Natural killer cell (primary cell): Measurements from ENCODE around the gene METAP1D. TPM values are rescaled to one million over a fixed set of nuclear protein-coding genes. Genes with fewer than 3 reads are reported as not detected.

Experiments used
- ATAC-seq, 3 donors: fragments of 150-1000 bp in 2 of 3; fragments of 200-7000 bp in 1 of 3; cut with Tn5 transposase; 1 replicate in 1 of 3; 2 replicates in 2 of 3; pipeline ENCODE4 v1.10.0; 2021; ENCODE audit warnings: mild to moderate bottlenecking in 2 of 3, moderate library complexity in 2 of 3
- DNase-seq, 2 donors: peaks; one replicate each; pipeline versions ENCODE4 v3.0.0 to v3.0.0-alpha.2; 2013 to 2021; ENCODE audit warnings: mixed read lengths in 1 of 2
- H3K27ac ChIP-seq: one replicate; pipeline ENCODE4 v1.5.1; 2013; ENCODE audit warnings: mild to moderate bottlenecking, low read length
- H3K27me3 ChIP-seq: one replicate; pipeline ENCODE4 v1.6.1; 2013; ENCODE audit warnings: low read length; ENCODE audit not compliant: control insufficient read depth, insufficient read depth
- H3K36me3 ChIP-seq: one replicate; pipeline ENCODE4 v1.6.1; 2013; ENCODE audit warnings: low read length; ENCODE audit not compliant: control insufficient read depth, insufficient read depth
- H3K4me1 ChIP-seq: one replicate; pipeline ENCODE4 v1.6.1; 2013; ENCODE audit warnings: low read length; ENCODE audit not compliant: control insufficient read depth, insufficient read depth
- H3K4me3 ChIP-seq: one replicate; pipeline ENCODE4 v1.5.1; 2013; ENCODE audit warnings: low read length
- H3K9me3 ChIP-seq: one replicate; pipeline ENCODE4 v1.6.1; 2013; ENCODE audit warnings: low read length; ENCODE audit not compliant: control insufficient read depth, insufficient read depth
- H3K27ac Mint-ChIP-seq, 2 donors: one replicate each; pipeline ENCODE4 v1.8.0; 2022; ENCODE audit warnings: mild to moderate bottlenecking in 2 of 2, mixed read lengths in 2 of 2, moderate library complexity in 1 of 2
- H3K27me3 Mint-ChIP-seq, 2 donors: one replicate each; pipeline ENCODE4 v1.8.0; 2022; ENCODE audit warnings: low read depth in 2 of 2, mixed read lengths in 2 of 2
- H3K36me3 Mint-ChIP-seq: one replicate; pipeline ENCODE4 v1.8.0; 2022; ENCODE audit warnings: mixed read lengths
- H3K4me1 Mint-ChIP-seq, 2 donors: one replicate each; pipeline ENCODE4 v1.8.0; 2022; ENCODE audit warnings: mixed read lengths in 2 of 2
- H3K4me3 Mint-ChIP-seq: one replicate; pipeline ENCODE4 v1.8.0; 2022; ENCODE audit warnings: mild to moderate bottlenecking, moderate library complexity, mixed read lengths
- H3K9me3 Mint-ChIP-seq, 2 donors: one replicate each; pipeline ENCODE4 v1.8.0; 2022; ENCODE audit warnings: mixed read lengths in 2 of 2
- CTCF ChIP-seq: fragments of 200-600 bp; IDR thresholded peaks from one replicate; pipeline ENCODE4 v1.8.0; 2022; ENCODE audit warnings: antibody characterized with exemption
- WGBS: methylation state at CpG from one replicate; pipeline ENCODE4 v1.1.7; 2013; ENCODE audit warnings: missing lambda C conversion rate; ENCODE audit not compliant: insufficient coverage; 5-methylcytosine and 5-hydroxymethylcytosine counted together
- intact Hi-C: fragments of 100-400 bp; cut with micrococcal nuclease; formaldehyde crosslinking; loops from one replicate; pipeline ENCODE4 v1.14.2; 2022
- total RNA-seq, 4 donors: library from RNA; stranded (reverse); fragments of 120-200 nt in 1 of 4; gene quantifications; one replicate each; pipeline versions ENCODE4 v1.2.3 to v1.2.4, GENCODE V29; 2013 to 2022

METAP1D gene
- total RNA-seq, 3 donors from 2014 or later (not counting 1 experiment from before 2014, with no cell fraction given): 2.8 to 3.4 (median 3.2) TPM

- DNase-seq (peak in 1 of 2 donors; percentile 72), ATAC-seq (peak; percentile 73 to 75 (median 75))
- H3K9me3 Mint-ChIP-seq: no peaks in the 10 kb centered on the region
- Histone ChIP-seq H3K9me3 (peaks cover 16% of the 10 kb centered on the region), H3K27me3 (peaks cover 98% of the 10 kb centered on the region), H3K36me3 (no peaks in the 10 kb centered on the region), H3K4me1 (peaks cover 70% of the 10 kb centered on the region), H3K4me3 (peak overlapping the region; percentile 19), H3K27ac (no peak overlapping the region)
- intact Hi-C loops: no loop called here
- TF ChIP-seq CTCF: no peak
- peak overlapping the region; percentile 71 to 83 for H3K27ac Mint-ChIP-seq
- peaks cover 79 to 95% of the 10 kb centered on the region in 2 donors for H3K27me3 Mint-ChIP-seq
- H3K4me1 Mint-ChIP-seq: peaks cover 61 to 70% of the 10 kb centered on the region in 2 donors
- under 1% methylated on average over 76 of the region's 76 CpGs for WGBS
- no peaks in the 10 kb centered on the region for H3K36me3 Mint-ChIP-seq
- peak overlapping the region; percentile 88 for H3K4me3 Mint-ChIP-seq
These were observed 85.1 kb downstream of the METAP1D start for GRCh38 chr2:172084645-172085459.

GRCh38 chr2:172085460-172086159, 85.9 kb downstream of the METAP1D start, which contains the start of gene DLX1:
TSS of gene DLX1 (plus strand) at chr2:172085507. CDS start at chr2:172085678, 171 bp downstream.
- ATAC-seq (peak in 2 of 3 donors; percentile 3), DNase-seq (peak in 1 of 2 donors; percentile 35)
- no peaks in the 10 kb centered on the region for H3K36me3 Mint-ChIP-seq
- 6% methylated on average over 31 of the region's 34 CpGs for WGBS
- H3K4me1 Mint-ChIP-seq: peaks cover 54 to 65% of the 10 kb centered on the region in 2 donors
- H3K27ac ChIP-seq: no peak within 1 kb of the TSS
- H3K4me3 Mint-ChIP-seq: peak within 1 kb of the TSS; percentile 88
- peak within 1 kb of the TSS; percentile 71 to 83 for H3K27ac Mint-ChIP-seq
- no peaks in the 10 kb centered on the region for H3K36me3 ChIP-seq
- H3K4me3 ChIP-seq: peak within 1 kb of the TSS; percentile 19
- H3K9me3 Mint-ChIP-seq: no peaks in the 10 kb centered on the region
- intact Hi-C loops: loop anchor here (2.0 kb wide), 1 partner anchor 17 kb away; the partner anchor contains the start of gene DLX2
- H3K4me1 ChIP-seq: peaks cover 70% of the 10 kb centered on the region
- peaks cover 98% of the 10 kb centered on the region for H3K27me3 ChIP-seq
- peaks cover 78 to 95% of the 10 kb centered on the region in 2 donors for H3K27me3 Mint-ChIP-seq
- TF ChIP-seq CTCF: no peak
- H3K9me3 ChIP-seq: peaks cover 11% of the 10 kb centered on the region

- TF ChIP-seq CTCF: no peak
- ATAC-seq (peak in 2 of 3 donors; percentile 41 to 52), DNase-seq (peak in 1 of 2 donors; percentile 83)
- H3K27me3 Mint-ChIP-seq: peaks cover 78 to 95% of the 10 kb centered on the region in 2 donors
- H3K27ac Mint-ChIP-seq: peak overlapping the region; percentile 71 to 83
- H3K4me3 Mint-ChIP-seq: peak overlapping the region; percentile 88
- Histone ChIP-seq H3K36me3 (no peaks in the 10 kb centered on the region), H3K4me3 (no peak overlapping the region), H3K9me3 (peaks cover 4% of the 10 kb centered on the region), H3K27me3 (peaks cover 95% of the 10 kb centered on the region), H3K27ac (no peak overlapping the region), H3K4me1 (peaks cover 63% of the 10 kb centered on the region)
- intact Hi-C loops: loop anchor here (2.0 kb wide), 1 partner anchor 16 kb away; the partner anchor contains the start of gene DLX2
- no peaks in the 10 kb centered on the region for H3K36me3 Mint-ChIP-seq
- WGBS: 9% methylated on average over 52 of the region's 54 CpGs
- H3K9me3 Mint-ChIP-seq: no peaks in the 10 kb centered on the region
- peaks cover 53 to 65% of the 10 kb centered on the region in 2 donors for H3K4me1 Mint-ChIP-seq
These were observed 86.8 kb downstream of the METAP1D start for GRCh38 chr2:172086241-172087206.
